ENCODE data around the gene THAP2.

GRCh38 chr12:71703206-71703605 is 39.1 kb downstream of the THAP2 start:
- TF ChIP-seq, protein P1, sequence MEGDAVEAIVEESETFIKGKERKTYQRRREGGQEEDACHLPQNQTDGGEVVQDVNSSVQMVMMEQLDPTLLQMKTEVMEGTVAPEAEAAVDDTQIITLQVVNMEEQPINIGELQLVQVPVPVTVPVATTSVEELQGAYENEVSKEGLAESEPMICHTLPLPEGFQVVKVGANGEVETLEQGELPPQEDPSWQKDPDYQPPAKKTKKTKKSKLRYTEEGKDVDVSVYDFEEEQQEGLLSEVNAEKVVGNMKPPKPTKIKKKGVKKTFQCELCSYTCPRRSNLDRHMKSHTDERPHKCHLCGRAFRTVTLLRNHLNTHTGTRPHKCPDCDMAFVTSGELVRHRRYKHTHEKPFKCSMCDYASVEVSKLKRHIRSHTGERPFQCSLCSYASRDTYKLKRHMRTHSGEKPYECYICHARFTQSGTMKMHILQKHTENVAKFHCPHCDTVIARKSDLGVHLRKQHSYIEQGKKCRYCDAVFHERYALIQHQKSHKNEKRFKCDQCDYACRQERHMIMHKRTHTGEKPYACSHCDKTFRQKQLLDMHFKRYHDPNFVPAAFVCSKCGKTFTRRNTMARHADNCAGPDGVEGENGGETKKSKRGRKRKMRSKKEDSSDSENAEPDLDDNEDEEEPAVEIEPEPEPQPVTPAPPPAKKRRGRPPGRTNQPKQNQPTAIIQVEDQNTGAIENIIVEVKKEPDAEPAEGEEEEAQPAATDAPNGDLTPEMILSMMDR (IDR thresholded peaks at IDR 0.05 in 8 of 11, conservative IDR thresholded peaks at IDR 0.05 in 3 of 11), result no peak
- no peak for TF ChIP-seq POLR2A (IDR thresholded peaks at IDR 0.05)
